KG1 (cell line): Measurements from ENCODE around the gene IRAK2.
"Not testable (repeated sequence)": the region's sequence is repeated elsewhere in the genome, so short reads cannot be mapped to it uniquely, and the experiment has no call there.

Experiments used
- DNase-seq: peaks from one replicate; lab custom pipeline; 2025; lab: John Stamatoyannopoulos, UW

Gene IRAK2

DNA sequence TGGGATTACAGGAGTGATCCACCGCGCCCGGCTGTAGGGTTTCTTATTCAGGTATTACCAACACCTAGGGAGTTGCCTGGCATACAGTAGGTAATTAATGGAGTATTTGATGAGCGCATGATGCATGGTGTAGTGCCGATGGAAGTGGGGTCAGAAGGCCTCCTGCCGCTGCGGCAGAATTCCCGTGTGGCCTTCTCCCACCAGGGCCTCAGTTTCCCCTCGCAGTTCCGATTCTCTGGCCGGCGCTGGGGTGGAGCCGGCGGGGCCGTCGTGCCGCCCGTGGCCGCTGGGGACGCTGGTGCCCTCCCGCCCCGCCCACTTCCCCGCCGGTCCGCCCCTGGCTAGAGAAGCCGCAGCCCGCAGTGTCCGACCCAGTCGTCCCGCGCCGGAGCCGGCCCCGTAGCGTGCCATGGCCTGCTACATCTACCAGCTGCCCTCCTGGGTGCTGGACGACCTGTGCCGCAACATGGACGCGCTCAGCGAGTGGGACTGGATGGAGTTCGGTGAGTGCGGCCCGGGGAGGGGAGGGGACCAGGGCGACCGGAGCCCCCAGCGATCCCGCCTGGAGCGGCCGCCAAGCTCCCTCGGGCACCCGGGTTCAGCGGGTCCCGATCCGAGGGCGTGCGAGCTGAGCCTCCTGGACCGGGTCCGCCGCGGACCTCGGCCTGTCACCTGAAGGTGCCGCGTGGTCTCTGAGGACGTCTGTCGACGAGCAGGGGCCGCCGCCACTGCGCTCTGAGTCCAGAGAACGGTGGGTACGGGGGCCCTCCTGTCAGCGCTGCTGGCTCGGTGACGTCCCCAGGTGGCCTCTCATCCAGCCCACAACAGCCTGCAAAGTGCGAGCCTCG, at the start of gene IRAK2:
IRAK2 (plus strand) TSS at position 374 of the 848 bp plus-strand sequence; CDS start at position 410, 36 bp downstream.
- no peak for DNase-seq

DNA sequence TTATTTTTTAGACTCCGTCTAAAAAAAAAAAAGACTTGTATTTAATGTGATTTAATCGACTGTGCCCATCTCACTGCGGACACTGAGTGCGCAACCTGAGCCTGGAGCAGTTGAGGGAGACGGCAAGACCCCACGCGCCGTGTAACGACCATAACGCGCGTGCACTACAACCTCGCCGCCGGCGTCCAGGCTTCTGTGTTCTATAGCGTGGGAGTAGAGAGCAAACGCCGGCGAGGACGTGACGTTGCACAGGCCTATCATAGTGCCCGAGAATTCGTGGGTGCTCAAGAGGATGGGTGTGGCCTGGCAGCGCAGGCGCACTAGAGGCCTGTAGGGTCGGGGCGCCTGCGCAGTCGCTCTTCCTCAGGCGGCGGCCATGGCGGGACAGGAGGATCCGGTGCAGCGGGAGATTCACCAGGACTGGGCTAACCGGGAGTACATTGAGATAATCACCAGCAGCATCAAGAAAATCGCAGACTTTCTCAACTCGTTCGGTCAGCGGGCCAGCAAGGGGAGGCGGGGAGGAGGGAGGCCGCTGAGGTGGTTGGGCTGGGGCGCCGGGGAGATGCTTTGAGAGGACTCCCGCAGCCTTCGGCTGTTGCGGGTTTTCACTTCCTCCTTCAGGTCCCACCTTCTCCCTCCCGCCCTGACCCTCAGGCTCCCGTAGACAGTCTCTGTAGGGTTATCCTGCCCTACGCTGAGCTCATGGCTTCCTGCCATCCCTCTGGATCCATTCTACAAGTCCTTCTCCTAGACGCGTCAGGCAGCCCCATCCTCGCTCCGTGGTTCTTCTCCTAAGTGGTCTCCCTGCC, 49.2 kb upstream of the IRAK2 start, which contains the start of gene BRK1:
BRK1 (plus strand) TSS at position 350 of the 812 bp plus-strand sequence; CDS start at position 377, 27 bp downstream.
- peak; percentile 93 for DNase-seq

- no peak for DNase-seq
Measured at GRCh38 chr3:10116138-10116460, 48.6 kb upstream of the IRAK2 start.

- no peak for DNase-seq
Measured at GRCh38 chr3:10116928-10117327, 47.8 kb upstream of the IRAK2 start.

DNA sequence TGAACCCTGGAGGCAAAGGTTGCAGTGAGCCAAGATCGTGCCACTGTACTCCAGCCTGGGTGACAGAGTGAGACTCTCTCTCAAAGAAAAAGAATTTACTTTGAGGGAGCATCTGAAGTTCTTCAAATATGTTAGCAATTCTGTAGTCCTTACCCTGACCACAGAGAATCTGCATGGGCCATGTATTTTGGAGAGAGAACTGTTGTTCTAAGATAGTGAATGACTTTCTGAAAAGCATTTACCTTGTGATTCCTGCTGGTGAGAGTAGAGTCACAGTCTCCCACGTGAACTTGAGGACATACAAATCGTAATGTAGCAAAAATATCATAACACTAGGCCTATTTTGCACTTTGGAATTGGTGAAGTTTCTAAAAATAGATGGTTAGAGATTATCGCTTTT, 45.3 kb upstream of the IRAK2 start:
- DNase-seq, result no peak

GRCh38 chr3:10121064-10121463, 43.7 kb upstream of the IRAK2 start:
- no peak for DNase-seq

DNA sequence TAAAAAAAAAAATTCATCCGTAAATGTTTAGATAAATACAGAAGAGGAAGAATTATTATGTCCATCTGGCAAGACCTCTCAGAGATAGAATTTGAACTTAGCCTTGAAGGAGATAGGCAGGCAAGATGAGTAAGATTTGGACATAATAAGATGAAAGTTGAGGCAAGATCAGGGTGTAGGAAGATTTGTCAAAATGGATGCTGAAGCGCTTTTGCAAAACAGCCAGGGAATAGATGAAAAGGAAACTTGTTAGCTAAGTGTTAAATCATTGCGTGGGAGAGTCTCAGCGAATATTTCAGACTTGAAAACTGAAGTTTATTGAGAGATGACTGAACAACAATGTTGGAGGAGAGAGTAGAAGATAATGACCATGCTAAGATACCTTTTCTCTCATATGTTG, 42.0 kb upstream of the IRAK2 start:
- no peak for DNase-seq

GRCh38 chr3:10135872-10136271, 28.8 kb upstream of the IRAK2 start:
- not testable (repeated sequence) for DNase-seq

GRCh38 chr3:10136426-10137005, 28.2 kb upstream of the IRAK2 start:
- DNase-seq, result no peak

GRCh38 chr3:10137178-10137577, 27.5 kb upstream of the IRAK2 start:
- no peak for DNase-seq

DNA sequence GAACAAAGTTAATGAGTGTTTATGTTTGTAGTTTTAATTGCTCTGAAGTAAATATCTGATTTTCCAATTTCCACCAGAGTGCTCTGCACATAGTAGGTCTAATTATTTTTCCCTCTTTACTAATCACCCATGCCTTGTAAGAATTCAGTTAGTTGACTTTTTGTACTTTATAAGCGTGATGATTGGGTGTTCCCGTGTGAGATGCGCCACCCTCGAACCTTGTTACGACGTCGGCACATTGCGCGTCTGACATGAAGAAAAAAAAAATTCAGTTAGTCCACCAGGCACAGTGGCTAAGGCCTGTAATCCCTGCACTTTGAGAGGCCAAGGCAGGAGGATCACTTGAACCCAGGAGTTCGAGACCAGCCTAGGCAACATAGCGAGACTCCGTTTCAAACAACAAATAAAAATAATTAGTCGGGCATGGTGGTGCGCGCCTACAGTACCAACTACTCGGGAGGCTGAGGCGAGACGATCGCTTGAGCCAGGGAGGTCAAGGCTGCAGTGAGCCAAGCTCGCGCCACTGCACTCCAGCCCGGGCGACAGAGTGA, 23.6 kb upstream of the IRAK2 start:
- no peak for DNase-seq

DNA sequence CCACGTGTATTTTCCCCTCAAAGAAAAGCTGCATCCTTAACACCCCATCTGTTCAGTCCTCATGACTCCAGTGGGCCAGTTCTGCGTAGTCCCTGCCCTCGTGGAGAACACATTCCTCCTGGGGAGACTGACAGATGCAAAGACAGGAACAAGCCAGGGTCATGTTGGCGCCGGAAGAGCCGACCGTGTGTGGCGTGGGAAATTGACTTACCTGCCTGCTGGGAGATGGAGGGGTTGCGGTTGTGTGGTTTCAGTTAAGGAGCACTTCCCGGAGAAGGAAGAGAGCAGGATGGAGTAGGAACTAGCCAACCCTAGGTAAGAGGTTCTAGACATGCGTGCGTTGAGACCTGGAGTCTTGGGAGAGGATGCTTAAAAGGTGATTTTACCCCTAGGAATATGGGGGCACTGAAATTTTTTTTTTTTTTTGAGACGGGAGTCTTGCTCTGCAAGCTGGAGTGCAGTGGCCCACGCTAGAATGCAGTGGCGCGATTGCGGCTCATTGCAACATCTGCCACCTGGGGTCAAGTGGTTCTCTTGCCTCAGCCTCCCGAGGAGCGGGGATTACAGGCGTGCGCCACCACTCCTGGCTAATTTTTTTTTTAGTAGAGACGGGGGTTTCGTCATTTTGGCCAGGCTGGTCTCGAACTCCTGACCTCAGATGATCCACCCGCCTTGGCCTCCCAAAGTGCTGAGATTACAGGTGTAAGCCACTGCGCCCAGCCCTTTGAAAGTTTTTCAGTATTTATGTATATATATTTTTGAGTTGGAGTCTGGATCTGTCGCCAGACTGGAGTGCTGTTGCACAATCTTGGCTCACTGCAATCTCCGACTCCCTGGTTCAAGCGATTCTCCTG, 21.8 kb upstream of the IRAK2 start:
- DNase-seq, result no peak

DNA sequence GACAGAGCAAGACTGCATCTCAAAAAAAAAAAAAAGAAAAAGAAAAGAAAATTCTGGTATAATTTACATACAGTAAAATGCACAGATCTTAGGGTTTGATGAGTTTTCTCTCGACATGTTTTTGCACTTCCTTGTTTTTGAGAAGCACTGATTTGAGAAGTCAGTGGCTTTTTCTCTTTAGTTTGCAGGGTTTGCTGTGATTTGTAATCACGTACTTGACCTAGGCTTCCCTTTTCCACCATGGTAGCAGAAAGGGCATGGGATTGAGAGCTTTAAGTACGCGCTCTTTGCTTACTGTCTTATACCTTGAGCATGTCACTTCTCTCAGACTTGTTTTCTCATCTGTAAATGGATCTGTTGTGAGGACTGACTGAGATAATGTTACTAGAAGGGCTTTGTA, 19.0 kb upstream of the IRAK2 start:
- DNase-seq, result no peak

GRCh38 chr3:10149226-10149625, 15.5 kb upstream of the IRAK2 start:
- no peak for DNase-seq

- no peak for DNase-seq
Measured at GRCh38 chr3:10150987-10151386, 13.7 kb upstream of the IRAK2 start.

GRCh38 chr3:10154335-10155122, 10.2 kb upstream of the IRAK2 start:
- no peak for DNase-seq

GRCh38 chr3:10155123-10155472, 9.6 kb upstream of the IRAK2 start:
- DNase-seq, result no peak

DNA sequence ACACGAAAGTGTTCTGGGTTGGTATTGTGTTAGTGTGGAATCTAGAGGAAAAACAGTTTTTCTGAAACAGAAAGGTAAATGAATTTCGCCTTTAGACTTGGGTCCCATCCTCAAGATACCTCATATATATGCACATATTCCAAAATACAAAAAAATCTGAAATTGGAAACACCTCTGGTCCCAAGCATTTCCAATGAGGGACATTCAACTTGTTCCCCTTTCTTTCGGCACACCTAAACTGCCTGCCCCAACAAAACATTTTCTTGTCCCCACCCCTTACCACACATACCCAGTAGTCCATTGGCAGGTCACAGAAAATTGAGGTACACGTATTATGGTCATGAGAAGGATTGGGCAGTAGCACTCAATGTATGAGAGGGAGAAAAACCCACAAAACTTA, 9.1 kb upstream of the IRAK2 start:
- DNase-seq, result no peak

- DNase-seq, result no peak
Measured at GRCh38 chr3:10157031-10157430, 7.7 kb upstream of the IRAK2 start.

- not testable (repeated sequence) for DNase-seq
Measured at GRCh38 chr3:10158555-10158954, 6.2 kb upstream of the IRAK2 start.

GRCh38 chr3:10160346-10160745, 4.4 kb upstream of the IRAK2 start:
- DNase-seq, result no peak
